ENCODE measurements around the gene INTS15. TPM values are rescaled to one million over a fixed set of nuclear protein-coding genes. Genes with fewer than 3 reads are reported as not detected.

INTS15 gene
- total and polyA plus RNA-seq, 3 experiments from 2014 or later, result 45.8 to 47.3 (median 46.9) TPM

DNA sequence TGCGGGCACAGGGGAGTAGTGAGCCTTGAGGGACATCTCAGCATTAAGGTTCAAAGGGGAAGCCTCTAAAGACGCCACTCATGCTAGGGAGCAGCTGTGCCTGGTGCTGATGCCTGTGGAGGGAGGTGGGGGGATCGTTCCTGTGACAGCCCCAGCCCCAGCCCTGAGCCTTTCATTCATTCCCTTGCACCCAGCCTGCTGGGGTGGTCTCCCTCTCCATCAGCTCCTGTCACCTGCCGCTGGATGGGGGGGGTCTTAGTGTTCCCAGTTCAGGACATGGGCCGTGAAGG, 58.9 kb downstream of the INTS15 start:
- ChIA-PET CTCF (no interaction called here), POLR2A (no interaction called here)
- Histone ChIP-seq H3K27me3 (ENCODE audit: insufficient read depth, low read length, poor library complexity, severe bottlenecking) (no peaks in the 10 kb centered on the region), H3K4me3 (ENCODE audit: low read length) (no peak overlapping the region), H3K9me3 (ENCODE audit: low read length) (no peaks in the 10 kb centered on the region), H3K36me3 (ENCODE audit: insufficient read depth, low read length) (peaks cover 10% of the 10 kb centered on the region), H3K4me1 (ENCODE audit: insufficient read depth, low read length) (no peaks in the 10 kb centered on the region), H3K27ac (ENCODE audit: low read depth, low read length) (no peak overlapping the region)
- Mint-ChIP-seq H3K4me3 (no peak overlapping the region), H3K27ac (no peak overlapping the region), H3K27me3 (no peaks in the 10 kb centered on the region), H3K36me3 (peaks cover 7 to 83% (median 7%) of the 10 kb centered on the region in 3 donors), H3K4me1 (peaks cover 0 to 3% (median 0%) of the 10 kb centered on the region in 3 donors), H3K9me3 (peaks cover 0 to 2% (median 0%) of the 10 kb centered on the region in 5 donors)
- DNase-seq, result no peak

- H3K27ac ChIP-seq (ENCODE audit: low read depth, low read length), result no peak overlapping the region
- H3K27me3 ChIP-seq (ENCODE audit: insufficient read depth, low read length, poor library complexity, severe bottlenecking), result no peaks in the 10 kb centered on the region
- H3K36me3 ChIP-seq (ENCODE audit: insufficient read depth, low read length), result peaks cover 10% of the 10 kb centered on the region
- ChIA-PET POLR2A (no interaction called here), CTCF (no interaction called here)
- Mint-ChIP-seq H3K36me3 (peaks cover 7 to 77% (median 7%) of the 10 kb centered on the region in 3 donors), H3K4me1 (peaks cover 0 to 3% (median 0%) of the 10 kb centered on the region in 3 donors), H3K4me3 (no peak overlapping the region), H3K27me3 (no peaks in the 10 kb centered on the region), H3K9me3 (peaks cover 0 to 2% (median 0%) of the 10 kb centered on the region in 5 donors), H3K27ac (no peak overlapping the region)
- no peak overlapping the region for H3K4me3 ChIP-seq (ENCODE audit: low read length)
- DNase-seq, result no peak
- H3K9me3 ChIP-seq (ENCODE audit: low read length), result no peaks in the 10 kb centered on the region
- H3K4me1 ChIP-seq (ENCODE audit: insufficient read depth, low read length), result no peaks in the 10 kb centered on the region
Measured at GRCh38 chr7:6649241-6649961, 59.6 kb downstream of the INTS15 start.

DNA sequence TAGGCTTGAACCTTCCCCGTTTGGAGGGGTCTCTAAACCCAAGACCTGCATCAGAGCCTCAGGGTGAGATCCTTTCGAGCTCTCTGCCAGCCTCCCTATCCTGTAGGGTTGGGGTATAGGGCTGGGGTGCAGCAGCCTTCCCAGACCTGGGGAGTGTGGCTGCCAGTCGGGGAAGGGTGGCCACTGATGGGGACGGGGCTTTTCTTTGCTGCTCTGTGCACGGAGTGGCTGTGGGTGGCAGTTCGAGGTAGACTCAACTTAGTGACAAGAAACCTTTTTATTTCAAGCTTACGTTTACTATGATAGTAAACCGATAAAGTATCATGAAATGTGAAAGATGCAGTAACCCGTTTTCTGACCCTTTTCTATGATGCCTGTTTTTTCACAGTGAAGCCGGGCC, 60.3 kb downstream of the INTS15 start:
- H3K9me3 ChIP-seq (ENCODE audit: low read length), result no peaks in the 10 kb centered on the region
- ChIA-PET POLR2A (no interaction called here), CTCF (interaction anchor here (0.5 kb wide), 1 partner anchor 1988 kb away, joined by 3 read pairs; no protein-coding TSS in a partner anchor)

DNA sequence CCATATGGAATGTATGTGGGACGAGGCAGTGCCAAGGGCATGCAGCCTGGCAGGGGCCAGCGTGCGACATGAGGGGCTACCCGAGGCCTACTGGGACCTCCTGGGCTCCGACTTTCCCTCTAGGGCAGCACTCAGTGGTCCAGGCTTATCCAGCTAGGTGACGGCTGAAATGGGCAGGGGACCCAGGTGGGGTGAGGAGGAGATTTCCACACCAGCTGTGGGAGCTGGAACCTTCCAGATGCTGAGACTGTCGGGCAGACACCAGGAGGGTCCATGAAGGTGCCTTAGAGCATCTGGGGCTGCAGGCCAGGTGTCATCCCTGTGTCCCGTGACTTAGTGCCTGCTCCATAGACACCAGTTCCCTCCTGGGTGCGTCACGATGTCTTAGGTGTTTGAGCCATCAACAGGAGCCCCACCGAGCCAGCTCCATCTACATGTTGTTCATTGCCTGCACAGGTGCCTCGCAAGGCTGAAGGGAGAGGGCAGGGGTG, 60.7 kb downstream of the INTS15 start:
- no peaks in the 10 kb centered on the region for H3K4me1 ChIP-seq (ENCODE audit: insufficient read depth, low read length)
- Mint-ChIP-seq H3K36me3 (peaks cover 7 to 76% (median 16%) of the 10 kb centered on the region in 3 donors), H3K4me1 (peaks cover 0 to 3% (median 0%) of the 10 kb centered on the region in 3 donors), H3K27ac (no peak overlapping the region), H3K4me3 (no peak overlapping the region), H3K9me3 (peaks cover 0 to 4% (median 2%) of the 10 kb centered on the region in 5 donors), H3K27me3 (no peaks in the 10 kb centered on the region)
- H3K4me3 ChIP-seq (ENCODE audit: low read length), result no peak overlapping the region
- no peaks in the 10 kb centered on the region for H3K9me3 ChIP-seq (ENCODE audit: low read length)
- POLR2A ChIA-PET, result no interaction called here
- CTCF ChIA-PET, result interaction anchor here (0.5 kb wide), 1 partner anchor 1989 kb away, joined by 3 read pairs; no protein-coding TSS in a partner anchor
- no peaks in the 10 kb centered on the region for H3K27me3 ChIP-seq (ENCODE audit: insufficient read depth, low read length, poor library complexity, severe bottlenecking)
- no peak overlapping the region for H3K27ac ChIP-seq (ENCODE audit: low read depth, low read length)
- peaks cover 10% of the 10 kb centered on the region for H3K36me3 ChIP-seq (ENCODE audit: insufficient read depth, low read length)
- peak in 1 of 5 donors; percentile 17 for DNase-seq

More for the DNA sequence above, 60.3 kb downstream of the INTS15 start:
- H3K36me3 ChIP-seq (ENCODE audit: insufficient read depth, low read length), result peaks cover 10% of the 10 kb centered on the region
- no peak overlapping the region for H3K4me3 Mint-ChIP-seq
- H3K4me3 ChIP-seq (ENCODE audit: low read length), result no peak overlapping the region
- no peaks in the 10 kb centered on the region for H3K27me3 ChIP-seq (ENCODE audit: insufficient read depth, low read length, poor library complexity, severe bottlenecking)
- peak overlapping the region in 1 of 8 donors; percentile 24 for H3K27ac Mint-ChIP-seq
- DNase-seq, result no peak
- H3K9me3 Mint-ChIP-seq, result peaks cover 0 to 3% (median 2%) of the 10 kb centered on the region in 5 donors
- peaks cover 0 to 3% (median 0%) of the 10 kb centered on the region in 3 donors for H3K4me1 Mint-ChIP-seq
- H3K27me3 Mint-ChIP-seq, result no peaks in the 10 kb centered on the region
- peaks cover 7 to 74% (median 11%) of the 10 kb centered on the region in 3 donors for H3K36me3 Mint-ChIP-seq
- no peaks in the 10 kb centered on the region for H3K4me1 ChIP-seq (ENCODE audit: insufficient read depth, low read length)
- no peak overlapping the region for H3K27ac ChIP-seq (ENCODE audit: low read depth, low read length)

- H3K4me3 ChIP-seq (ENCODE audit: low read length), result no peak overlapping the region
- H3K36me3 ChIP-seq (ENCODE audit: insufficient read depth, low read length), result peaks cover 8% of the 10 kb centered on the region
- ChIA-PET CTCF (no interaction called here), POLR2A (no interaction called here)
- H3K27me3 ChIP-seq (ENCODE audit: insufficient read depth, low read length, poor library complexity, severe bottlenecking), result no peaks in the 10 kb centered on the region
- peaks cover 0 to 4% (median 2%) of the 10 kb centered on the region in 5 donors for H3K9me3 Mint-ChIP-seq
- H3K4me1 Mint-ChIP-seq, result peaks cover 0 to under 1% (median 0%) of the 10 kb centered on the region in 3 donors
- peak in 1 of 5 donors; percentile 47 for DNase-seq
- no peaks in the 10 kb centered on the region for H3K27me3 Mint-ChIP-seq
- peaks cover 7 to 64% (median 16%) of the 10 kb centered on the region in 3 donors for H3K36me3 Mint-ChIP-seq
- H3K9me3 ChIP-seq (ENCODE audit: low read length), result no peaks in the 10 kb centered on the region
- H3K27ac Mint-ChIP-seq, result no peak overlapping the region
- H3K27ac ChIP-seq (ENCODE audit: low read depth, low read length), result no peak overlapping the region
- no peaks in the 10 kb centered on the region for H3K4me1 ChIP-seq (ENCODE audit: insufficient read depth, low read length)
- H3K4me3 Mint-ChIP-seq, result no peak overlapping the region
Measured at GRCh38 chr7:6651851-6652445, 62.1 kb downstream of the INTS15 start.

GRCh38 chr7:6652446-6653011, 62.7 kb downstream of the INTS15 start:
- ChIA-PET CTCF (no interaction called here), POLR2A (no interaction called here)
- Mint-ChIP-seq H3K36me3 (peaks cover 7 to 58% (median 16%) of the 10 kb centered on the region in 3 donors), H3K27me3 (no peaks in the 10 kb centered on the region), H3K27ac (no peak overlapping the region), H3K9me3 (peaks cover 0 to 4% (median 2%) of the 10 kb centered on the region in 5 donors), H3K4me1 (no peaks in the 10 kb centered on the region), H3K4me3 (no peak overlapping the region)
- DNase-seq, result peak in 1 of 5 donors; percentile 45
- no peaks in the 10 kb centered on the region for H3K9me3 ChIP-seq (ENCODE audit: low read length)
- no peaks in the 10 kb centered on the region for H3K27me3 ChIP-seq (ENCODE audit: insufficient read depth, low read length, poor library complexity, severe bottlenecking)
- H3K4me3 ChIP-seq (ENCODE audit: low read length), result no peak overlapping the region
- H3K27ac ChIP-seq (ENCODE audit: low read depth, low read length), result no peak overlapping the region
- no peaks in the 10 kb centered on the region for H3K4me1 ChIP-seq (ENCODE audit: insufficient read depth, low read length)
- peaks cover 6% of the 10 kb centered on the region for H3K36me3 ChIP-seq (ENCODE audit: insufficient read depth, low read length)

GRCh38 chr7:6653071-6654003, 63.5 kb downstream of the INTS15 start:
- no peaks in the 10 kb centered on the region for H3K9me3 ChIP-seq (ENCODE audit: low read length)
- Mint-ChIP-seq H3K27ac (no peak overlapping the region), H3K4me1 (no peaks in the 10 kb centered on the region), H3K36me3 (peaks cover 6 to 51% (median 16%) of the 10 kb centered on the region in 3 donors), H3K27me3 (no peaks in the 10 kb centered on the region), H3K4me3 (no peak overlapping the region), H3K9me3 (peaks cover 0 to 4% (median 2%) of the 10 kb centered on the region in 5 donors)
- DNase-seq, result peak in 1 of 5 donors; percentile 33
- H3K4me1 ChIP-seq (ENCODE audit: insufficient read depth, low read length), result no peaks in the 10 kb centered on the region
- ChIA-PET CTCF (no interaction called here), POLR2A (no interaction called here)
- peaks cover 6% of the 10 kb centered on the region for H3K36me3 ChIP-seq (ENCODE audit: insufficient read depth, low read length)
- H3K27ac ChIP-seq (ENCODE audit: low read depth, low read length), result no peak overlapping the region
- H3K27me3 ChIP-seq (ENCODE audit: insufficient read depth, low read length, poor library complexity, severe bottlenecking), result no peaks in the 10 kb centered on the region
- no peak overlapping the region for H3K4me3 ChIP-seq (ENCODE audit: low read length)

Measured in CD8-positive, alpha-beta memory T cell (primary cell).